Osteocyte (in vitro differentiated cells): ENCODE results near the gene HIP1. TPM values are rescaled to one million over a fixed set of nuclear protein-coding genes. Genes with fewer than 3 reads are reported as not detected.

Source experiments
- DNase-seq: peaks from one replicate; pipeline ENCODE4 v3.0.0; 2021; ENCODE audit warnings: mixed read lengths; ENCODE audit not compliant: unreplicated experiment; ENCODE audit errors: extremely low spot score
- H3K27ac Mint-ChIP-seq: one replicate; pipeline ENCODE4 v1.8.0; 2021; ENCODE audit warnings: mild to moderate bottlenecking, mixed read lengths; ENCODE audit not compliant: unreplicated experiment
- H3K27me3 Mint-ChIP-seq: one replicate; pipeline ENCODE4 v1.8.0; 2021; ENCODE audit warnings: mixed read lengths; ENCODE audit not compliant: unreplicated experiment
- H3K36me3 Mint-ChIP-seq: one replicate; pipeline ENCODE4 v1.8.0; 2021; ENCODE audit warnings: mixed read lengths; ENCODE audit not compliant: unreplicated experiment
- H3K4me1 Mint-ChIP-seq: one replicate; pipeline ENCODE4 v1.8.0; 2021; ENCODE audit warnings: mixed read lengths; ENCODE audit not compliant: unreplicated experiment
- H3K4me3 Mint-ChIP-seq: one replicate; pipeline ENCODE4 v1.8.0; 2021; ENCODE audit warnings: mild to moderate bottlenecking, moderate library complexity, mixed read lengths; ENCODE audit not compliant: unreplicated experiment
- H3K9me3 Mint-ChIP-seq: one replicate; pipeline ENCODE4 v1.8.0; 2021; ENCODE audit warnings: mixed read lengths; ENCODE audit not compliant: unreplicated experiment
- CTCF ChIP-seq: fragments of 200-600 bp; sonication (generic); IDR thresholded peaks from 2 replicates; pipeline ENCODE4 v1.5.0; 2021; ENCODE audit warnings: antibody characterized with exemption, mild to moderate bottlenecking, moderate library complexity
- total RNA-seq: library from RNA; stranded (reverse); gene quantifications from 2 replicates; pipeline ENCODE4 v1.2.1, GENCODE V29; 2021

The HIP1 gene
- total RNA-seq, 1 donor from 2014 or later = 55.3 TPM

DNA sequence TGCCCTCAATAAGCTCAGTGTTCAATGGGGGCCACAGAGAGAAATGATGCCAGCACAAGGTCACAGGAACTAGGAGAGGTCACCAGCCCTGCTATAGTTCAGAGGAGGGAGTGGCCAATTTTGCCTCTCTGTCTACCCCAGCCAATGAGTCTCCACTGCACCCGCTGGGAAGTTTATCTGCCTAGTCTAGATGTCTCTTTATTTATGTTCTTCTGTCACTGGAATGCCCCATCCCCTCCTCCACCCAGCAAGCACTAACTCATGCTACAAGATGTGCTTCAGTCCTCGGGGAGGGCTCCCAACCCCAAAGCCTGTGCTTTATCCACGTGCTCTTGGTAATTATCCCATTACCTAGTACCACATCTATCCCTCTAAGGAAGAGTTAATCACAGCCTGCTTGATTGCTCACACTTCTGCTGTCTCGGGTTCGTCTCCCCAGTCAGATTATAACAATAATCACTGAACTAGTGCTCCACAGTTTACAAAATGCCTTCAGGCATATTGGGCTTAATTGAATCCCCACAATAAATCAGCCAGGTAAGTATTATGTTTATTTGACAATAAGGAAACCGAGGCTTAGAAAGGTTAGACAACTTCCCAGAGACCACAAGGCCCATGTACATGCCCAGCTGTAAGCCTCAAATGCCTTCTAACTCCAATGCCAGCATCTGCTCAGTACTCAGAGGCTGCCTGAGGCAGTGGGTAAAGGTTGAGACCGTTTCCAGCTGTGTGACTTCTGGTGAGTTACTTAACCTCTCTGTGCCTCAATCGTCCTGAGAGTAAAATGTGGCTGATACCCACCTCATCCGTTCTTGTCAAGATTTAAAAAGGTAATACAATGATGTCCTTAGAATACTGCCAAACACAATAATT, 3.9 kb downstream of the HIP1 start:
- peaks cover 62% of the 10 kb centered on the region for H3K4me1 Mint-ChIP-seq
- peaks cover 2% of the 10 kb centered on the region for H3K36me3 Mint-ChIP-seq
- no peak for DNase-seq

GRCh38 chr7:75732764-75733630, 5.7 kb downstream of the HIP1 start:
- no peaks in the 10 kb centered on the region for H3K9me3 Mint-ChIP-seq
- H3K4me3 Mint-ChIP-seq = peak overlapping the region; percentile 23
- TF ChIP-seq CTCF = no peak
- H3K36me3 Mint-ChIP-seq = peaks cover 2% of the 10 kb centered on the region
- peak overlapping the region; percentile 87 for H3K27ac Mint-ChIP-seq
- no peak for DNase-seq
- H3K27me3 Mint-ChIP-seq = no peaks in the 10 kb centered on the region
- peaks cover 63% of the 10 kb centered on the region for H3K4me1 Mint-ChIP-seq

More for the DNA sequence above, 3.9 kb downstream of the HIP1 start:
- no peaks in the 10 kb centered on the region for H3K27me3 Mint-ChIP-seq
- peak overlapping the region; percentile 63 for H3K27ac Mint-ChIP-seq
- no peak overlapping the region for H3K4me3 Mint-ChIP-seq
- TF ChIP-seq CTCF = no peak
- no peaks in the 10 kb centered on the region for H3K9me3 Mint-ChIP-seq

- H3K9me3 Mint-ChIP-seq = no peaks in the 10 kb centered on the region
- no peak for TF ChIP-seq CTCF
- H3K27ac Mint-ChIP-seq = peak overlapping the region; percentile 87
- H3K27me3 Mint-ChIP-seq = no peaks in the 10 kb centered on the region
- H3K4me1 Mint-ChIP-seq = peaks cover 61% of the 10 kb centered on the region
- H3K36me3 Mint-ChIP-seq = peaks cover 2% of the 10 kb centered on the region
- no peak for DNase-seq
- H3K4me3 Mint-ChIP-seq = no peak overlapping the region
Measured at GRCh38 chr7:75732016-75732521, 6.7 kb downstream of the HIP1 start.

- Mint-ChIP-seq H3K4me3 (no peak overlapping the region), H3K4me1 (peaks cover 46% of the 10 kb centered on the region), H3K27ac (peak overlapping the region; percentile 7), H3K27me3 (no peaks in the 10 kb centered on the region), H3K36me3 (no peaks in the 10 kb centered on the region), H3K9me3 (no peaks in the 10 kb centered on the region)
- DNase-seq = no peak
- TF ChIP-seq CTCF = no peak
Measured at GRCh38 chr7:75729851-75730274, 8.9 kb downstream of the HIP1 start.
